Mesenchymal stem cell (in vitro differentiated cells and primary cell): Measurements from ENCODE around the gene POLD2. TPM values are rescaled to one million over a fixed set of nuclear protein-coding genes. Genes with fewer than 3 reads are reported as not detected.
"Not testable (repeated sequence)": the region's sequence is repeated elsewhere in the genome, so short reads cannot be mapped to it uniquely, and the experiment has no call there.

Experiments
- DNase-seq: peaks from one replicate; pipeline ENCODE4 v3.0.0-alpha.2; 2013
- H2AFZ ChIP-seq: one replicate; pipeline ENCODE4 v1.6.1; 2013; ENCODE audit warnings: low read depth, mild to moderate bottlenecking, control low read depth, inconsistent platforms, low read length, moderate library complexity
- H2AK5ac ChIP-seq: 2 replicates; pipeline ENCODE4 v1.6.1; 2013; ENCODE audit warnings: low read length, moderate library complexity, mild to moderate bottlenecking, inconsistent platforms; ENCODE audit not compliant: severe bottlenecking
- H2BK120ac ChIP-seq: one replicate; pipeline ENCODE4 v1.6.1; 2013; ENCODE audit warnings: low read depth, mild to moderate bottlenecking, inconsistent platforms, low read length, moderate library complexity
- H2BK12ac ChIP-seq, 2 experiments: one replicate each; pipeline ENCODE4 v1.6.1; 2013; ENCODE audit warnings: inconsistent platforms in 2 of 2, low read length in 2 of 2, mild to moderate bottlenecking in 2 of 2, moderate library complexity in 2 of 2, control low read depth in 1 of 2
- H2BK15ac ChIP-seq: one replicate; pipeline ENCODE4 v1.6.1; 2013; ENCODE audit warnings: mild to moderate bottlenecking, low read depth, inconsistent platforms; ENCODE audit not compliant: poor library complexity, severe bottlenecking
- H2BK5ac ChIP-seq: 2 replicates; pipeline ENCODE4 v1.6.1; 2013; ENCODE audit warnings: low read depth, mild to moderate bottlenecking, low read length, control low read depth, inconsistent platforms; ENCODE audit not compliant: poor library complexity, severe bottlenecking
- H3K14ac ChIP-seq, 2 experiments: one replicate each; pipeline ENCODE4 v1.6.1; 2013; ENCODE audit warnings: inconsistent platforms in 2 of 2, low read length in 2 of 2, control low read depth in 1 of 2, mild to moderate bottlenecking in 1 of 2, moderate library complexity in 1 of 2
- H3K18ac ChIP-seq, 2 experiments: one replicate each; pipeline ENCODE4 v1.6.1; 2013; ENCODE audit warnings: inconsistent platforms in 2 of 2, low read length in 2 of 2, control low read depth in 1 of 2, low read depth in 1 of 2, mild to moderate bottlenecking in 1 of 2
- H3K23ac ChIP-seq, 2 experiments: one replicate each; pipeline ENCODE4 v1.6.1; 2013; ENCODE audit warnings: inconsistent platforms in 2 of 2, low read length in 2 of 2, mild to moderate bottlenecking in 2 of 2, moderate library complexity in 2 of 2, control low read depth in 1 of 2
- H3K27ac ChIP-seq: 2 replicates; pipeline ENCODE4 v1.5.1; 2013; ENCODE audit warnings: mild to moderate bottlenecking, moderate library complexity, low read length, control low read depth, inconsistent platforms; ENCODE audit not compliant: poor library complexity, severe bottlenecking
- H3K27me3 ChIP-seq, 2 experiments: 2 replicates each; pipeline versions ENCODE4 v1.6.1 to v1.7.0; 2013; ENCODE audit warnings: low read length in 2 of 2, mild to moderate bottlenecking in 2 of 2, moderate library complexity in 2 of 2, control low read depth in 1 of 2, inconsistent platforms in 1 of 2; ENCODE audit not compliant: control insufficient read depth in 1 of 2, insufficient read depth in 1 of 2
- H3K36me3 ChIP-seq, 2 experiments: 2 replicates each; pipeline versions ENCODE4 v1.6.1 to v1.7.0; 2013; ENCODE audit warnings: low read length in 2 of 2, control low read depth in 1 of 2, inconsistent platforms in 1 of 2, low read depth in 1 of 2, mild to moderate bottlenecking in 1 of 2; ENCODE audit not compliant: insufficient read depth in 2 of 2, control insufficient read depth in 1 of 2
- H3K4ac ChIP-seq, 2 experiments: one replicate each; pipeline ENCODE4 v1.6.1; 2013; ENCODE audit warnings: inconsistent platforms in 2 of 2, low read length in 2 of 2, mild to moderate bottlenecking in 2 of 2, moderate library complexity in 2 of 2, control low read depth in 1 of 2, low read depth in 1 of 2
- H3K4me1 ChIP-seq: 2 replicates; pipeline ENCODE4 v1.6.1; 2013; ENCODE audit warnings: low read depth, low read length, control low read depth; ENCODE audit not compliant: control insufficient read depth, insufficient read depth
- H3K4me2 ChIP-seq: 2 replicates; pipeline ENCODE4 v1.6.1; 2013; ENCODE audit warnings: low read length, mild to moderate bottlenecking, inconsistent platforms; ENCODE audit not compliant: poor library complexity, severe bottlenecking
- H3K4me3 ChIP-seq, 2 experiments: 2 replicates each; pipeline versions ENCODE4 v1.5.1 to v1.7.0; 2013; ENCODE audit warnings: low read length in 2 of 2, mild to moderate bottlenecking in 2 of 2, control low read depth in 1 of 2, low read depth in 1 of 2; ENCODE audit not compliant: insufficient read depth in 1 of 2
- H3K79me1 ChIP-seq: replicated peaks from 2 replicates; pipeline ENCODE4 v1.6.1; 2013; ENCODE audit warnings: mild to moderate bottlenecking, control low read depth, low read length, inconsistent platforms; ENCODE audit not compliant: poor library complexity, severe bottlenecking
- H3K9ac ChIP-seq: 2 replicates; pipeline ENCODE4 v1.7.0; 2013; ENCODE audit warnings: mild to moderate bottlenecking, low read length, moderate library complexity
- H3K9me3 ChIP-seq: 2 replicates; pipeline ENCODE4 v1.7.0; 2013; ENCODE audit warnings: mild to moderate bottlenecking, low read length; ENCODE audit not compliant: control insufficient read depth
- H4K8ac ChIP-seq: one replicate; pipeline ENCODE4 v1.6.1; 2013; ENCODE audit warnings: inconsistent platforms, mild to moderate bottlenecking, low read length, moderate library complexity
- H4K91ac ChIP-seq: one replicate; pipeline ENCODE4 v1.6.1; 2013; ENCODE audit warnings: mild to moderate bottlenecking, low read length, inconsistent platforms
- WGBS: methylation state at CpG from one replicate; pipeline ENCODE4 v1.1.7; 2013; ENCODE audit warnings: mixed read lengths; 5-methylcytosine and 5-hydroxymethylcytosine counted together
- polyA plus RNA-seq, 2 experiments: library from polyadenylated mRNA; stranded (reverse); fragments of 200-250 nt; gene quantifications; one replicate each; pipeline ENCODE4 v1.2.3, GENCODE V29; 2013

POLD2 gene
- 59.3 TPM for polyA plus RNA-seq (2013, experiment 1 of 2)
- 56.2 TPM for polyA plus RNA-seq (2013, experiment 2 of 2)

DNA sequence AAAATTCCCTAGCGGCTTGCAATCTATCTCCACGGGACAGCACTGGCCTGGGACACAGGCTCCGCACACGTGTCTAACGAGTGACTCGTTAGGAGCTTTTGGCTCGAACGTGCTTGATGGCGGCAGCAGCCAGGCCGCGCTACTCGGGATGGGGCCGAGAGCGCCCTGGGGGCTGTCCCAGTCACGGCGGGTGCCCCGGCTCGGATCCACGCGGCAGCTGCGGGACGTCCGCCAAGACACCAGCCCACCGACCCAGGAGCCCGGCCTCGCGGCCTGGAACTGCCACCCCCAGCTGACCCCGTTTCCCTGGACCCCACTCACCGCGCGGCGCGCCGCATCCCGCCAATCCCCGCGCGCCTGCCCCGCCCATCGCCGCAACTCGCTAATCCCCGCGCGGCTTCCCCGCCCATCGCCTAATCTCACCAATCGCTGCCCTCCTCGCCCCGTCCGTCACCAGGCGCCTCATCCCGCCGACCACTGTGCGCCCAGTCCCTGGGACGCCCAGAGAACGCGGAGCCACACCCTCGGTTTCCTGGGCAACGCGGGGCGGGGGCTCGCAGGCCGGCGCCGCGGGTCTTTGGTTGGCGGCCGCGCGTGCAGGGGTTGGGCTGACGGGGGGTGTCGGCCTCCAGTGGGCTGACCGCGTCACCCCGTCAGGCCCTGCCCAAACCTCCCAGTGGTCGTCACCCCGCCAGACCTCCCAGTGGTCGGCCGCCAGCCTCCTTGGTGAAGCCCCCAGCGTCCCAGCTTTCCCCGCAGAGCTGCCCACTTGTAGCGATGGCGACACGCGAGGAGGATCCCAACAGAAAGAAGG is at the start of gene POLD2:
TSS of gene POLD2 (minus strand) at position 359 of the 814 bp plus-strand sequence. CDS start 1,495 bp downstream, outside the sequence.
- Histone ChIP-seq H2BK15ac (peak within 1 kb of the TSS; percentile 91), H2AK5ac (peak within 1 kb of the TSS; percentile 44), H3K27me3 (no peaks in the 10 kb centered on the region), H3K18ac (peak within 1 kb of the TSS; percentile 83 to 93), H3K9me3 (peaks cover 8% of the 10 kb centered on the region), H3K14ac (peak within 1 kb of the TSS in 1 of 2 experiments; percentile 78), H4K8ac (peak within 1 kb of the TSS; percentile 52), H3K36me3 (peaks cover 26 to 33% of the 10 kb centered on the region in 2 experiments), H3K9ac (peak within 1 kb of the TSS; percentile 96), H3K4ac (peak within 1 kb of the TSS; percentile 36 to 62), H3K23ac (peak within 1 kb of the TSS; percentile 25 to 31), H3K27ac (no peak within 1 kb of the TSS), H4K91ac (peak within 1 kb of the TSS; percentile 60), H3K4me3 (peak within 1 kb of the TSS; percentile 93 to 96), H2BK120ac (no peak within 1 kb of the TSS), H3K4me1 (peaks cover 18% of the 10 kb centered on the region), H3K4me2 (peak within 1 kb of the TSS; percentile 88), H2BK12ac (peak within 1 kb of the TSS; percentile 1 to 8), H2BK5ac (peak within 1 kb of the TSS; percentile 71), H2AFZ (peak within 1 kb of the TSS; percentile 90), H3K79me1 (peaks cover 32% of the 10 kb centered on the region)
- WGBS = under 1% methylated on average over 81 of the region's 86 CpGs
- DNase-seq = peak; percentile 98

- H3K27ac ChIP-seq = no peak overlapping the region
- H3K9me3 ChIP-seq = no peaks in the 10 kb centered on the region
- no peak for DNase-seq
- H3K36me3 ChIP-seq = no peaks in the 10 kb centered on the region
- H3K4me3 ChIP-seq = no peak overlapping the region
- no peak overlapping the region for H3K9ac ChIP-seq
- H4K8ac ChIP-seq = no peak overlapping the region
- peaks cover 0 to 27% of the 10 kb centered on the region in 2 experiments for H3K27me3 ChIP-seq
- H2AK5ac ChIP-seq = no peak overlapping the region
- no peak overlapping the region for H2AFZ ChIP-seq
- WGBS = 95% methylated on average over 6 of the region's 6 CpGs
- peaks cover 15% of the 10 kb centered on the region for H3K4me1 ChIP-seq
- no peak overlapping the region for H2BK120ac ChIP-seq
- H3K79me1 ChIP-seq = no peaks in the 10 kb centered on the region
- H2BK5ac ChIP-seq = no peak overlapping the region
- H3K14ac ChIP-seq = no peak overlapping the region
- H2BK12ac ChIP-seq = no peak overlapping the region
- no peak overlapping the region for H3K18ac ChIP-seq
- no peak overlapping the region for H4K91ac ChIP-seq
- no peak overlapping the region for H2BK15ac ChIP-seq
- no peak overlapping the region for H3K23ac ChIP-seq
- no peak overlapping the region for H3K4ac ChIP-seq
- no peak overlapping the region for H3K4me2 ChIP-seq
Measured at GRCh38 chr7:44172803-44173424, 49.6 kb upstream of the POLD2 start.

GRCh38 chr7:44172352-44172751 is 49.0 kb upstream of the POLD2 start:
- no peak overlapping the region for H3K4me2 ChIP-seq
- no peaks in the 10 kb centered on the region for H3K36me3 ChIP-seq
- no peak overlapping the region for H4K91ac ChIP-seq
- H3K4me3 ChIP-seq = no peak overlapping the region
- H2BK15ac ChIP-seq = no peak overlapping the region
- H2BK120ac ChIP-seq = no peak overlapping the region
- H3K9ac ChIP-seq = no peak overlapping the region
- no peaks in the 10 kb centered on the region for H3K79me1 ChIP-seq
- no peaks in the 10 kb centered on the region for H3K9me3 ChIP-seq
- no peak overlapping the region for H4K8ac ChIP-seq
- H3K27me3 ChIP-seq = peaks cover 0 to 27% of the 10 kb centered on the region in 2 experiments
- H3K4ac ChIP-seq = no peak overlapping the region
- no peak overlapping the region for H2AFZ ChIP-seq
- H3K14ac ChIP-seq = no peak overlapping the region
- H3K4me1 ChIP-seq = peaks cover 10% of the 10 kb centered on the region
- no peak overlapping the region for H3K23ac ChIP-seq
- no peak for DNase-seq
- no peak overlapping the region for H2BK12ac ChIP-seq
- no peak overlapping the region for H3K18ac ChIP-seq
- H3K27ac ChIP-seq = no peak overlapping the region
- no peak overlapping the region for H2BK5ac ChIP-seq
- H2AK5ac ChIP-seq = no peak overlapping the region

- H2BK15ac ChIP-seq, DNase-seq, H3K4me3 ChIP-seq, H3K27ac ChIP-seq, H2AK5ac ChIP-seq, H3K4me1 ChIP-seq, H4K8ac ChIP-seq, H2BK5ac ChIP-seq, H3K9me3 ChIP-seq, H2BK12ac ChIP-seq, H4K91ac ChIP-seq, H3K9ac ChIP-seq, H2BK120ac ChIP-seq, H3K23ac ChIP-seq, H3K4me2 ChIP-seq, H3K14ac ChIP-seq, H3K18ac ChIP-seq, H3K79me1 ChIP-seq, H3K36me3 ChIP-seq, H3K4ac ChIP-seq, H2AFZ ChIP-seq: not testable (repeated sequence)
- WGBS = 83% methylated on average over 8 of the region's 9 CpGs
- H3K27me3 ChIP-seq = peaks cover 0 to 24% of the 10 kb centered on the region in 2 experiments
Measured at GRCh38 chr7:44171901-44172300, 48.6 kb upstream of the POLD2 start.
